Panc1 (cell line): ENCODE data around the gene PLEKHG2. TPM values are rescaled to one million over a fixed set of nuclear protein-coding genes. Genes with fewer than 3 reads are reported as not detected.

ENCODE experiments used
- ATAC-seq: fragments of 200-7000 bp; cut with Tn5 transposase; 2 replicates; pipeline ENCODE4 v1.9.1; 2020; ENCODE audit warnings: mild to moderate bottlenecking, moderate library complexity
- BruUV-seq: library from RNA; stranded (reverse); fragments of 400-500 nt; replicated peaks from 2 replicates; lab custom pipeline; 2021; lab: Mats Ljungman, UMichigan
- CTCF ChIA-PET: fragments of 300-600 bp; sonication (Branson Sonifier 250); formaldehyde crosslinking; loops from one replicate; lab custom pipeline; 2022; ENCODE audit warnings: antibody characterized with exemption; lab: Charles Lee
- POLR2A ChIA-PET: fragments of 300-600 bp; sonication (Branson Sonifier 250); formaldehyde crosslinking; loops from one replicate; lab custom pipeline; 2022; ENCODE audit warnings: antibody characterized with exemption; lab: Charles Lee
- DNase-seq: peaks from one replicate; pipeline ENCODE4 v3.0.0-alpha.2; 2010; ENCODE audit warnings: low read depth, low spot score
- H3K27ac ChIP-seq: 2 replicates; pipeline ENCODE4 v1.5.1; 2011; ENCODE audit warnings: mild to moderate bottlenecking, low read length, inconsistent platforms
- H3K27me3 ChIP-seq: fragments of 200-500 bp; sonication (Bioruptor generic); 2 replicates; pipeline ENCODE4 v1.6.0; 2014; ENCODE audit warnings: low read length, inconsistent platforms; ENCODE audit not compliant: control insufficient read depth, insufficient read depth
- H3K36me3 ChIP-seq: fragments of 200-500 bp; sonication (Bioruptor generic); 2 replicates; pipeline ENCODE4 v1.5.1; 2014; ENCODE audit warnings: inconsistent platforms, mild to moderate bottlenecking, low read length, moderate library complexity; ENCODE audit not compliant: control insufficient read depth, insufficient read depth
- H3K4me1 ChIP-seq: 2 replicates; pipeline ENCODE4 v1.5.1; 2011; ENCODE audit warnings: inconsistent platforms, mild to moderate bottlenecking, low read length, moderate library complexity; ENCODE audit not compliant: control insufficient read depth, insufficient read depth
- H3K4me3 ChIP-seq, 2 experiments: 2 replicates each; pipeline ENCODE4 v1.5.1; 2011 to 2012; ENCODE audit warnings: low read depth in 2 of 2, low read length in 2 of 2, mild to moderate bottlenecking in 2 of 2, inconsistent platforms in 1 of 2, moderate library complexity in 1 of 2
- H3K9me3 ChIP-seq: fragments of 200-500 bp; sonication (Bioruptor generic); 2 replicates; pipeline ENCODE4 v1.5.1; 2014; ENCODE audit warnings: low read depth, mild to moderate bottlenecking, inconsistent platforms, low read length, moderate library complexity; ENCODE audit not compliant: control insufficient read depth, insufficient read depth
- POLR2AphosphoS5 ChIP-seq: IDR thresholded peaks from 2 replicates; pipeline ENCODE4 v1.6.1; 2012; ENCODE audit warnings: mild to moderate bottlenecking, low read depth, low read length, moderate library complexity
- SIN3A ChIP-seq: IDR thresholded peaks from 2 replicates; pipeline ENCODE4 v1.6.1; 2012; ENCODE audit warnings: low read depth, mild to moderate bottlenecking, low read length, moderate library complexity, borderline replicate concordance; ENCODE audit not compliant: insufficient read depth
- TCF7L2 ChIP-seq: IDR thresholded peaks from 2 replicates; pipeline ENCODE4 v1.6.1; 2011; ENCODE audit warnings: mild to moderate bottlenecking, low read depth, low read length, inconsistent platforms
- in situ Hi-C: cut with HindIII; loops from 2 replicates; pipeline ENCODE4 v1.10.0; 2016; ENCODE audit warnings: low sequenced_read_pairs, low pct_unique_long_range_greater_than_20kb
- intact Hi-C: fragments of 100-400 bp; cut with micrococcal nuclease; formaldehyde crosslinking; loops from one replicate; pipeline ENCODE4 v1.10.0; 2022; ENCODE audit not compliant: unreplicated experiment
- total RNA-seq: library from RNA; stranded (reverse); gene quantifications from one replicate; pipeline ENCODE4 v1.2.1, GENCODE V29; 2021; ENCODE audit not compliant: unreplicated experiment
- TF ChIP-seq, protein P1 (sequence below): fragments of 450-650 bp; IDR thresholded peaks from 2 replicates; pipeline ENCODE4 v1.5.1; 2017; ENCODE audit warnings: mild to moderate bottlenecking
- TF ChIP-seq, protein P2 (sequence below), 2 experiments: IDR thresholded peaks; 2 replicates each; pipeline ENCODE4 v1.6.1; 2011 to 2012; ENCODE audit warnings: low read depth in 2 of 2, control low read depth in 1 of 2, low read length in 1 of 2, mild to moderate bottlenecking in 1 of 2, moderate library complexity in 1 of 2; ENCODE audit not compliant: insufficient read depth in 1 of 2

The PLEKHG2 gene
- total RNA-seq, 1 experiment from 2014 or later, result 1,988 TPM

DNA sequence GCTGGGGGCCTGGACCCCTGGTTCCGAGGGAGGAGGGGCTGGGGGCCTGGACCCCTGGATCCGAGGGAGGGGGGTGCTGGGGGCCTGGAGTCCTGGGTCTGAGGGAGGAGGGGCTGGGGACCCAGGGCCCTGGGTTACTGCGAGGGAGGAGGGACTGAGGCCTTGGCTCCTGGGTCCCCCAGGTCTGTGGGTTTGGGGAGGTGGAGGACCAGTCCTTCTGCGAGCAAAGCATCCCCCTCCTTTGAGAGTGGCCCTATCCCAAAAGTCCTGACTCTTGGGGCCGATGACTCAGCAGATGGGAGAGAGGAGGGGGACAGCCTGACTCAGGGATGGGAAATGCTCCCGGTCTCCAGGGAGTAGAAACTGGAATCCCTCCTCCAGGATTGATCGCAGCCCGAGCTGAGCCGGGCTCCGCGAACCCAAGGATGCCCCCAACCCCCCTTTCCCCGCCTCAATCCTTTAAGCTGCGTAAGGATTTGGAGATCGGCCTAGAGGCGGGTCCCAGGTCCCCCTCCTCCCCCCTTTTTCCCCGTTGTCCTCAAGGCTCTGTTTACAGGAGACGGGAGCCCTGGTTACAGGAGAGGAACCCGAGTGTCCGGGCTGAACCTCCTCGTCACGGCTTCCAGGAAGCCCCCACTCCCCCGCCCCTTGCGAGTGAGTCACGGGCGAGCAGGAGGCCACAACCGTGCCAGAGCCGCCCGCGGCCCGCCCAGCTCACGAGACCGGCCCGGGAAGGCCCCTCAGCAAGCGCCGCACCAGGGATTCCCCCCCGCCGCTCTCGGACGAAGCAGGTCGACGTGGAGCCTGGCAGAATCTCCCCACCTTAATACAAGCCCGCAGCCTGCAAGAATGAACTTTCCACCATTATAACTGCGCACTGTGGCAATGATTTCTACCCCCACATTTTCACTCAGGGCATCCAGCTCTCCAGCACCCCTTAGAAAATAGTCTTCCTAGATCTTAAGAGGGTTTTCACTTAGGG, 8.8 kb upstream of the PLEKHG2 start:
- peaks cover 5% of the 10 kb centered on the region for H3K36me3 ChIP-seq
- intact Hi-C loops (no loop called here), in situ Hi-C loops (no loop called here)
- no peaks in the 10 kb centered on the region for H3K9me3 ChIP-seq
- ATAC-seq, result peak; percentile 28
- TF ChIP-seq, protein P1, sequence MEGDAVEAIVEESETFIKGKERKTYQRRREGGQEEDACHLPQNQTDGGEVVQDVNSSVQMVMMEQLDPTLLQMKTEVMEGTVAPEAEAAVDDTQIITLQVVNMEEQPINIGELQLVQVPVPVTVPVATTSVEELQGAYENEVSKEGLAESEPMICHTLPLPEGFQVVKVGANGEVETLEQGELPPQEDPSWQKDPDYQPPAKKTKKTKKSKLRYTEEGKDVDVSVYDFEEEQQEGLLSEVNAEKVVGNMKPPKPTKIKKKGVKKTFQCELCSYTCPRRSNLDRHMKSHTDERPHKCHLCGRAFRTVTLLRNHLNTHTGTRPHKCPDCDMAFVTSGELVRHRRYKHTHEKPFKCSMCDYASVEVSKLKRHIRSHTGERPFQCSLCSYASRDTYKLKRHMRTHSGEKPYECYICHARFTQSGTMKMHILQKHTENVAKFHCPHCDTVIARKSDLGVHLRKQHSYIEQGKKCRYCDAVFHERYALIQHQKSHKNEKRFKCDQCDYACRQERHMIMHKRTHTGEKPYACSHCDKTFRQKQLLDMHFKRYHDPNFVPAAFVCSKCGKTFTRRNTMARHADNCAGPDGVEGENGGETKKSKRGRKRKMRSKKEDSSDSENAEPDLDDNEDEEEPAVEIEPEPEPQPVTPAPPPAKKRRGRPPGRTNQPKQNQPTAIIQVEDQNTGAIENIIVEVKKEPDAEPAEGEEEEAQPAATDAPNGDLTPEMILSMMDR, result no peak
- TF ChIP-seq SIN3A (no peak), TCF7L2 (no peak), POLR2AphosphoS5 (no peak)
- TF ChIP-seq, protein P2, sequence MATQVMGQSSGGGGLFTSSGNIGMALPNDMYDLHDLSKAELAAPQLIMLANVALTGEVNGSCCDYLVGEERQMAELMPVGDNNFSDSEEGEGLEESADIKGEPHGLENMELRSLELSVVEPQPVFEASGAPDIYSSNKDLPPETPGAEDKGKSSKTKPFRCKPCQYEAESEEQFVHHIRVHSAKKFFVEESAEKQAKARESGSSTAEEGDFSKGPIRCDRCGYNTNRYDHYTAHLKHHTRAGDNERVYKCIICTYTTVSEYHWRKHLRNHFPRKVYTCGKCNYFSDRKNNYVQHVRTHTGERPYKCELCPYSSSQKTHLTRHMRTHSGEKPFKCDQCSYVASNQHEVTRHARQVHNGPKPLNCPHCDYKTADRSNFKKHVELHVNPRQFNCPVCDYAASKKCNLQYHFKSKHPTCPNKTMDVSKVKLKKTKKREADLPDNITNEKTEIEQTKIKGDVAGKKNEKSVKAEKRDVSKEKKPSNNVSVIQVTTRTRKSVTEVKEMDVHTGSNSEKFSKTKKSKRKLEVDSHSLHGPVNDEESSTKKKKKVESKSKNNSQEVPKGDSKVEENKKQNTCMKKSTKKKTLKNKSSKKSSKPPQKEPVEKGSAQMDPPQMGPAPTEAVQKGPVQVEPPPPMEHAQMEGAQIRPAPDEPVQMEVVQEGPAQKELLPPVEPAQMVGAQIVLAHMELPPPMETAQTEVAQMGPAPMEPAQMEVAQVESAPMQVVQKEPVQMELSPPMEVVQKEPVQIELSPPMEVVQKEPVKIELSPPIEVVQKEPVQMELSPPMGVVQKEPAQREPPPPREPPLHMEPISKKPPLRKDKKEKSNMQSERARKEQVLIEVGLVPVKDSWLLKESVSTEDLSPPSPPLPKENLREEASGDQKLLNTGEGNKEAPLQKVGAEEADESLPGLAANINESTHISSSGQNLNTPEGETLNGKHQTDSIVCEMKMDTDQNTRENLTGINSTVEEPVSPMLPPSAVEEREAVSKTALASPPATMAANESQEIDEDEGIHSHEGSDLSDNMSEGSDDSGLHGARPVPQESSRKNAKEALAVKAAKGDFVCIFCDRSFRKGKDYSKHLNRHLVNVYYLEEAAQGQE (IDR thresholded peaks at IDR 0.05; ENCODE audit: insufficient read depth in 1 of 2, low read depth in 2 of 2, low read length in 1 of 2), result no peak
- POLR2A ChIA-PET, result interaction anchor here (0.5 to 15.7 kb wide), 21 partner anchors 8 to 467 kb away, joined by 3 to 524 read pairs (median 6); partner anchors contain the start of genes EID2B, MED29, PAF1 and PLEKHG2
- peak overlapping the region; percentile 34 to 55 for H3K4me3 ChIP-seq
- CTCF ChIA-PET, result interaction anchor here (0.6 to 2.3 kb wide), 13 partner anchors 8 to 803 kb away, joined by 3 to 16 read pairs (median 5); partner anchors contain the start of genes MED29 and PAF1
- H3K27me3 ChIP-seq, result no peaks in the 10 kb centered on the region
- peak; percentile 100 for DNase-seq
- BruUV-seq, result no TSS peak
- H3K27ac ChIP-seq, result peak overlapping the region; percentile 90
- H3K4me1 ChIP-seq, result peaks cover 75% of the 10 kb centered on the region

DNA sequence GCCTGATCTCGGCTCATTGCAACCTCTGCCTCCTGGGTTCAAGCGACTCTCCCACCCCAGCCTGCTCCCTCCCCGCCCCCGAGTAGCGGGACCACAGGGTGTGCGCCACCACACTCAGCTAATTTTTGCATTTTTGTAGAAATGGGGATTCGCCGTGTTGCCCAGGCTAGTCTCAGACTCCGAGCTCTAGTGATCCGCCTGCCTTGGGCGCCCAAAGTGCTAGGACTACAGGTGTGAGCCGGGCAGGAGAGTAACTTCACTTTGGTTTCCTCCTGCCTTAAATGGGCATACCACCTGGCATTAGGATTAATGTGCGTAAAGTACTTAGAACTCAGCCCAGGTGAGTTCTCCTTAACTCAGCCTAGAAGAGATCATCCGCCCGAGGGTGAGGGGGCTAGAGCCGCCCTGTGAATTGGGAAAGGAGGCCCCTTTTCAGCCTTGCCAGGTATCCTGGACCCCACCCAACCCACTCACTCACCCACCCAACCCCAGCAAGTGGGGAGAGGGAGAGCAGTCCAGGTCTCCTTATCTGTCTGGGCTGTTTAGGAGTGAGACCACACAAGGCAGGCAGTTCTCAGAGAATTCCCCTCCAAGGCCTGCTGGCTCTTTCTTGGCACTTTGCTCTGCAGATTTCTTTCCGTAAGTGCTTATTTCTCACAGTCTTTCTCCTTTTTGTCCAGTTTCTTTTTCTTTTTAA, 7.1 kb upstream of the PLEKHG2 start:
- ATAC-seq, result no peak
- BruUV-seq, result no TSS peak
- in situ Hi-C loops (no loop called here), intact Hi-C loops (no loop called here)
- H3K4me3 ChIP-seq, result peak overlapping the region in 1 of 2 experiments; percentile 55; a peak in 2 of 4 replicates
- peaks cover 7% of the 10 kb centered on the region for H3K36me3 ChIP-seq
- no peak for DNase-seq
- CTCF ChIA-PET, result interaction anchor here (0.6 to 4.6 kb wide), 6 partner anchors 8 to 475 kb away, joined by 3 to 144 read pairs (median 4); partner anchors contain the start of genes MRPS12 and SARS2
- peaks cover 76% of the 10 kb centered on the region for H3K4me1 ChIP-seq
- H3K27me3 ChIP-seq, result no peaks in the 10 kb centered on the region
- TF ChIP-seq POLR2AphosphoS5 (no peak), SIN3A (no peak), TCF7L2 (no peak)
- TF ChIP-seq, protein P2 (IDR thresholded peaks at IDR 0.05; ENCODE audit: insufficient read depth in 1 of 2, low read depth in 2 of 2, low read length in 1 of 2), result no peak
- TF ChIP-seq, protein P1, result no peak
- peak overlapping the region; percentile 90 for H3K27ac ChIP-seq
- no peaks in the 10 kb centered on the region for H3K9me3 ChIP-seq
- POLR2A ChIA-PET, result interaction anchor here (0.5 to 15.7 kb wide), 23 partner anchors 8 to 881 kb away, joined by 3 to 524 read pairs (median 6); partner anchors contain the start of genes GMFG, MED29, PAF1 and RPS16
